DND-41 (cell line): ENCODE measurements around the gene SUPV3L1.
"Not testable (repeated sequence)": the region's sequence is repeated elsewhere in the genome, so short reads cannot be mapped to it uniquely, and the experiment has no call there.

Experiments used
- ATAC-seq: fragments of 200-7000 bp; cut with Tn5 transposase; 3 replicates; pipeline ENCODE4 v1.9.1; 2021; ENCODE audit warnings: low read depth; ENCODE audit not compliant: insufficient read depth
- DNase-seq: peaks from one replicate; pipeline ENCODE4 v3.0.0-alpha.2; 2020
- H2AFZ ChIP-seq: 2 replicates; pipeline ENCODE4 v1.6.0; 2012; ENCODE audit warnings: low read depth, low read length
- H3K27ac ChIP-seq: 2 replicates; pipeline ENCODE4 v1.5.1; 2012; ENCODE audit warnings: low read length, inconsistent platforms
- H3K27me3 ChIP-seq: fragments of 200-600 bp; sonication (generic); 2 replicates; pipeline ENCODE4 v1.6.0; 2012; ENCODE audit warnings: low read length, mild to moderate bottlenecking, inconsistent platforms; ENCODE audit not compliant: insufficient read depth, poor library complexity
- H3K36me3 ChIP-seq: 2 replicates; pipeline ENCODE4 v1.5.1; 2012; ENCODE audit warnings: low read length, inconsistent platforms; ENCODE audit not compliant: insufficient read depth
- H3K4me1 ChIP-seq: 2 replicates; pipeline ENCODE4 v1.5.1; 2012; ENCODE audit warnings: mild to moderate bottlenecking, low read length; ENCODE audit not compliant: insufficient read depth
- H3K4me2 ChIP-seq: 2 replicates; pipeline ENCODE4 v1.6.0; 2012; ENCODE audit warnings: mild to moderate bottlenecking, moderate library complexity, low read length, inconsistent platforms; ENCODE audit not compliant: insufficient read depth
- H3K4me3 ChIP-seq, 2 experiments: fragments of 200-600 bp in 1 of 2; shearing (Covaris generic) in 1 of 2; 2 replicates each; pipeline ENCODE4 v1.5.1; 2012 to 2016; ENCODE audit warnings: inconsistent platforms in 2 of 2, low read length in 2 of 2, mild to moderate bottlenecking in 2 of 2, low read depth in 1 of 2, moderate library complexity in 1 of 2
- H3K79me2 ChIP-seq: 2 replicates; pipeline ENCODE4 v1.6.0; 2012; ENCODE audit warnings: low read length, inconsistent platforms; ENCODE audit not compliant: insufficient read depth
- H3K9ac ChIP-seq: 2 replicates; pipeline ENCODE4 v1.6.0; 2012; ENCODE audit warnings: low read depth, mild to moderate bottlenecking, inconsistent platforms, low read length, moderate library complexity
- H3K9me3 ChIP-seq: 2 replicates; pipeline ENCODE4 v1.5.1; 2012; ENCODE audit warnings: low read length, moderate library complexity, mild to moderate bottlenecking, inconsistent platforms; ENCODE audit not compliant: insufficient read depth, severe bottlenecking
- H4K20me1 ChIP-seq: 2 replicates; pipeline ENCODE4 v1.6.0; 2012; ENCODE audit warnings: low read length; ENCODE audit not compliant: insufficient read depth
- EZH2 ChIP-seq: IDR thresholded peaks from 3 replicates; pipeline ENCODE4 v1.6.1; 2012; ENCODE audit warnings: borderline replicate concordance, low read depth, mild to moderate bottlenecking, moderate library complexity, low read length, inconsistent platforms; ENCODE audit not compliant: severe bottlenecking
- TF ChIP-seq, protein P1 (sequence below): IDR thresholded peaks from 2 replicates; pipeline ENCODE4 v1.5.1; 2012; ENCODE audit warnings: borderline replicate concordance, low read length, moderate library complexity, mild to moderate bottlenecking; ENCODE audit not compliant: poor library complexity, severe bottlenecking; ENCODE audit errors: extremely low read depth

Gene SUPV3L1

GRCh38 chr10:69248117-69248730 lies 68.2 kb downstream of the SUPV3L1 start:
- H3K79me2 ChIP-seq = no peaks in the 10 kb centered on the region
- no peak overlapping the region for H3K4me2 ChIP-seq
- ATAC-seq (no peak), DNase-seq (no peak)
- H3K27me3 ChIP-seq = no peaks in the 10 kb centered on the region
- no peaks in the 10 kb centered on the region for H3K36me3 ChIP-seq
- no peak overlapping the region for H3K27ac ChIP-seq
- no peaks in the 10 kb centered on the region for H4K20me1 ChIP-seq
- no peak overlapping the region for H3K4me3 ChIP-seq
- no peaks in the 10 kb centered on the region for H3K9me3 ChIP-seq
- no peak overlapping the region for H3K9ac ChIP-seq
- TF ChIP-seq EZH2 = no peak
- TF ChIP-seq, protein P1, sequence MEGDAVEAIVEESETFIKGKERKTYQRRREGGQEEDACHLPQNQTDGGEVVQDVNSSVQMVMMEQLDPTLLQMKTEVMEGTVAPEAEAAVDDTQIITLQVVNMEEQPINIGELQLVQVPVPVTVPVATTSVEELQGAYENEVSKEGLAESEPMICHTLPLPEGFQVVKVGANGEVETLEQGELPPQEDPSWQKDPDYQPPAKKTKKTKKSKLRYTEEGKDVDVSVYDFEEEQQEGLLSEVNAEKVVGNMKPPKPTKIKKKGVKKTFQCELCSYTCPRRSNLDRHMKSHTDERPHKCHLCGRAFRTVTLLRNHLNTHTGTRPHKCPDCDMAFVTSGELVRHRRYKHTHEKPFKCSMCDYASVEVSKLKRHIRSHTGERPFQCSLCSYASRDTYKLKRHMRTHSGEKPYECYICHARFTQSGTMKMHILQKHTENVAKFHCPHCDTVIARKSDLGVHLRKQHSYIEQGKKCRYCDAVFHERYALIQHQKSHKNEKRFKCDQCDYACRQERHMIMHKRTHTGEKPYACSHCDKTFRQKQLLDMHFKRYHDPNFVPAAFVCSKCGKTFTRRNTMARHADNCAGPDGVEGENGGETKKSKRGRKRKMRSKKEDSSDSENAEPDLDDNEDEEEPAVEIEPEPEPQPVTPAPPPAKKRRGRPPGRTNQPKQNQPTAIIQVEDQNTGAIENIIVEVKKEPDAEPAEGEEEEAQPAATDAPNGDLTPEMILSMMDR = no peak
- no peaks in the 10 kb centered on the region for H3K4me1 ChIP-seq
- no peak overlapping the region for H2AFZ ChIP-seq

DNA sequence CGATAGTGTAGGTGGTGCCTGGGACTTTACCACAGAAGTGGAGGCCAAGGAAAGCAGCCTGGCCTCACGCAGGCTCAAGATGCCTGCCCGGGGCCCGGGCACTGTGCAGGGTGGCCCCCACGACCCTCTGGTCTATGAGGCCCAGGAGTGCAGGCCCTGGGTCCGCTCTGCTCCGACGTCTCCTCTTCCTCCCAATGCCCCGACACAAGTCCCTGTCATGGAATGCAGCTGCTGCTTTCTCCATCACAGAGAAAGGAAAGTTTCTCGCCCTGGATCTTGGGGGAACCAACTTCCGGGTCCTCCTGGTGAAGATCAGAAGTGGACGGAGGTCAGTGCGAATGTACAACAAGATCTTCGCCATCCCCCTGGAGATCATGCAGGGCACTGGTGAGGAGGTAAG lies 70.0 kb downstream of the SUPV3L1 start:
- Histone ChIP-seq H3K36me3 (no peaks in the 10 kb centered on the region), H3K4me2 (no peak overlapping the region), H3K9me3 (no peaks in the 10 kb centered on the region), H4K20me1 (no peaks in the 10 kb centered on the region), H3K27me3 (peaks cover 4% of the 10 kb centered on the region), H2AFZ (no peak overlapping the region), H3K79me2 (no peaks in the 10 kb centered on the region), H3K9ac (no peak overlapping the region), H3K4me3 (no peak overlapping the region), H3K4me1 (no peaks in the 10 kb centered on the region), H3K27ac (no peak overlapping the region)
- ATAC-seq (no peak), DNase-seq (no peak)
- TF ChIP-seq EZH2 = no peak
- TF ChIP-seq, protein P1 = no peak

GRCh38 chr10:69251417-69251816 lies 71.4 kb downstream of the SUPV3L1 start:
- H3K36me3 ChIP-seq, H3K9ac ChIP-seq, H3K4me3 ChIP-seq: not testable (repeated sequence)

DNA sequence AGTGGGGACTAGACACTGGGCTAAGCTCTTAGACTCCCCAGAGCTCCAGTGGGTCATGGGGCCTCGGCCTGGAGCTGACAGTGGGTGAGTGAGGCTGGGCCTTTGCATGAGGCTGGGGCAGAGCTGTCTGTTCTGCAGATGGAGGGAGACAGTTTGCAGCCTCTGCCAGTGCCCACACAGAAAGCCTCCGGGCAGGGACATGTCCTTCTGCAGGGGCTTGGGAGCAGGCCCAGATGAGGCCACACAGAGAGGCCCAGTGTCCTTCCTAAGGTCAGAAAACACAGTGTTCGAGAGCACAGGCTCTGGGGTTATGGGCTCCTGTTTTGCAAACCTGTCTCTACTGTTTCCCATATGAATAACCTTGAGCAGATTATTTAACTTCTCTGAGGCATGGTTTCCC lies 73.1 kb downstream of the SUPV3L1 start:
- DNase-seq (no peak), ATAC-seq (no peak)
- H2AFZ ChIP-seq = no peak overlapping the region
- H4K20me1 ChIP-seq = no peaks in the 10 kb centered on the region
- H3K79me2 ChIP-seq = no peaks in the 10 kb centered on the region
- H3K4me2 ChIP-seq = no peak overlapping the region
- H3K9me3 ChIP-seq = no peaks in the 10 kb centered on the region
- H3K9ac ChIP-seq = no peak overlapping the region
- H3K4me3 ChIP-seq = no peak overlapping the region
- peaks cover 7% of the 10 kb centered on the region for H3K27me3 ChIP-seq
- no peak overlapping the region for H3K27ac ChIP-seq
- no peaks in the 10 kb centered on the region for H3K4me1 ChIP-seq
- TF ChIP-seq, protein P1 = no peak
- TF ChIP-seq EZH2 = no peak
- H3K36me3 ChIP-seq = no peaks in the 10 kb centered on the region

More at GRCh38 chr10:69251417-69251816, 71.4 kb downstream of the SUPV3L1 start:
- not testable (repeated sequence) for H3K79me2 ChIP-seq, H3K9me3 ChIP-seq, H3K4me2 ChIP-seq, ATAC-seq, H2AFZ ChIP-seq, H4K20me1 ChIP-seq, H3K27me3 ChIP-seq, H3K4me1 ChIP-seq, DNase-seq, H3K27ac ChIP-seq
